ENCODE measurements around the gene PARD3B. TPM values are rescaled to one million over a fixed set of nuclear protein-coding genes. Genes with fewer than 3 reads are reported as not detected.

PARD3B gene
- total and polyA plus RNA-seq, 7 donors = 0.42 to 6.0 (median 4.8) TPM

- H3K27me3 ChIP-seq (ENCODE audit: insufficient read depth in 3 of 3, low read length in 2 of 3) = no peaks in the 10 kb centered on the region
- TF ChIP-seq, protein P1, sequence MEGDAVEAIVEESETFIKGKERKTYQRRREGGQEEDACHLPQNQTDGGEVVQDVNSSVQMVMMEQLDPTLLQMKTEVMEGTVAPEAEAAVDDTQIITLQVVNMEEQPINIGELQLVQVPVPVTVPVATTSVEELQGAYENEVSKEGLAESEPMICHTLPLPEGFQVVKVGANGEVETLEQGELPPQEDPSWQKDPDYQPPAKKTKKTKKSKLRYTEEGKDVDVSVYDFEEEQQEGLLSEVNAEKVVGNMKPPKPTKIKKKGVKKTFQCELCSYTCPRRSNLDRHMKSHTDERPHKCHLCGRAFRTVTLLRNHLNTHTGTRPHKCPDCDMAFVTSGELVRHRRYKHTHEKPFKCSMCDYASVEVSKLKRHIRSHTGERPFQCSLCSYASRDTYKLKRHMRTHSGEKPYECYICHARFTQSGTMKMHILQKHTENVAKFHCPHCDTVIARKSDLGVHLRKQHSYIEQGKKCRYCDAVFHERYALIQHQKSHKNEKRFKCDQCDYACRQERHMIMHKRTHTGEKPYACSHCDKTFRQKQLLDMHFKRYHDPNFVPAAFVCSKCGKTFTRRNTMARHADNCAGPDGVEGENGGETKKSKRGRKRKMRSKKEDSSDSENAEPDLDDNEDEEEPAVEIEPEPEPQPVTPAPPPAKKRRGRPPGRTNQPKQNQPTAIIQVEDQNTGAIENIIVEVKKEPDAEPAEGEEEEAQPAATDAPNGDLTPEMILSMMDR (IDR thresholded peaks at IDR 0.05) = no peak
- WGBS, 3 donors = 62 to 82% (median 73%) methylated on average over 2 of the region's 2 CpGs
- no peak overlapping the region for H3K4me3 ChIP-seq
- no peaks in the 10 kb centered on the region for H3K36me3 ChIP-seq (ENCODE audit: insufficient read depth in 1 of 2, low read depth in 1 of 2)
- no peaks in the 10 kb centered on the region for H3K4me1 ChIP-seq
- no peak overlapping the region for H3K27ac ChIP-seq
- no peaks in the 10 kb centered on the region for H3K9me3 ChIP-seq
- ATAC-seq (no peak), DNase-seq (no peak)
- intact Hi-C loops (cut with DNase I) = no loop called here
Measured at GRCh38 chr2:205017381-205017780, 472.1 kb downstream of the PARD3B start.

DNA sequence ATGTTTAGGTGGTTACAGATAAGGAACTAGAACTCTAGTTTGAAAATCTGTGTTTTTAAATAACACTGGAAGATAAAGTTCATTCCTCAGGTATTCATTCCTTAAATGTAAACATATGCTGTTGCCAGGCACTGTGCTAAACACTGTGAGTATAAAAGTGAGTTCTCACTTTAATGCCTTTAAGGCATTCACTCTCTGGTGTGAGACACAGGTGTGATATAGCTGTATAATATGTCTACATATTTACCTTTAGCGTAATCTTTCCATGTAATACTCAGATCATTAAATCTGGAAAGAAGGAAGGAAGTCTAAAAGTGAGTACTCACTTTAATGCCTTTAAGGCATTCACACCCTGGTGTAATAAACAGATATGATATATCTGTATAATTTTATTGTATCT lies 472.6 kb downstream of the PARD3B start:
- H3K27me3 ChIP-seq (ENCODE audit: insufficient read depth in 3 of 3, low read length in 2 of 3) = no peaks in the 10 kb centered on the region
- 97 to 98% (median 97%) methylated on average over 1 of the region's 1 CpG for WGBS, 3 donors
- no peak for ATAC-seq

DNA sequence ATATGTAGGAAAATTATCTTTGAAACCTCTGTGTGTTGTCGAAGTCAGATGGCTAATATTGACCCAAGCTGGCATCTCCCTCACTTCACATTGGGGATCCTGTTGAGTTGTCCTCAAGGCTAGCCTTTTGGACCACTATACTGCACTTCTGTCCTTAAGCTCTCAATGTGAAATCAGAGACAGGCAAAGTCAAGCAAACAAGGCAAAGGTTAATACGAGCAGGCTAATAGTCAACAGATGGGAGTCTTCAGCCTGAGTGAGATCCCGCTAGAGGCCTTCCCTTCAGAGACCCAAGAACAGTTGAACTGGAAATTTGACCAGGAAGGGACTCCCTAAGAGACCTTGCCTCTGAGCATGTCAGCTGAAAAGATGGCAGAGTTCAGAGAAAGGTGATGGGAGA lies 475.4 kb downstream of the PARD3B start:
- no peak for DNase-seq
- TF ChIP-seq, protein P1 (IDR thresholded peaks at IDR 0.05) = no peak
- no peaks in the 10 kb centered on the region for H3K9me3 ChIP-seq
- no peak overlapping the region for H3K27ac ChIP-seq
- no peaks in the 10 kb centered on the region for H3K27me3 ChIP-seq (ENCODE audit: insufficient read depth in 3 of 3, low read length in 2 of 3)
- 91 to 92% (median 92%) methylated on average over 3 of the region's 3 CpGs for WGBS, 3 donors
- no peaks in the 10 kb centered on the region for H3K36me3 ChIP-seq (ENCODE audit: insufficient read depth in 1 of 2, low read depth in 1 of 2)
- intact Hi-C loops (cut with DNase I) = no loop called here
- peaks cover 10% of the 10 kb centered on the region for H3K4me1 ChIP-seq
- ATAC-seq = no peak
- H3K4me3 ChIP-seq = no peak overlapping the region

More for the DNA sequence above, 472.6 kb downstream of the PARD3B start:
- TF ChIP-seq, protein P1 (IDR thresholded peaks at IDR 0.05) = no peak
- intact Hi-C loops (cut with DNase I) = no loop called here
- Histone ChIP-seq H3K4me1 (no peaks in the 10 kb centered on the region), H3K9me3 (no peaks in the 10 kb centered on the region), H3K4me3 (no peak overlapping the region), H3K27ac (no peak overlapping the region), H3K36me3 (ENCODE audit: insufficient read depth in 1 of 2, low read depth in 1 of 2) (no peaks in the 10 kb centered on the region)
- no peak for DNase-seq

GRCh38 chr2:205022841-205023240 lies 477.6 kb downstream of the PARD3B start:
- no peak for DNase-seq
- Histone ChIP-seq H3K4me3 (no peak overlapping the region), H3K27ac (no peak overlapping the region), H3K9me3 (no peaks in the 10 kb centered on the region), H3K27me3 (ENCODE audit: insufficient read depth in 3 of 3, low read length in 2 of 3) (no peaks in the 10 kb centered on the region), H3K4me1 (peaks cover 12% of the 10 kb centered on the region), H3K36me3 (ENCODE audit: insufficient read depth in 1 of 2, low read depth in 1 of 2) (no peaks in the 10 kb centered on the region)
- no peak for ATAC-seq
- 38 to 52% (median 41%) methylated on average over 5 of the region's 5 CpGs for WGBS, 3 donors
- TF ChIP-seq, protein P1 (IDR thresholded peaks at IDR 0.05) = no peak
- intact Hi-C loops (cut with DNase I) = no loop called here

DNA sequence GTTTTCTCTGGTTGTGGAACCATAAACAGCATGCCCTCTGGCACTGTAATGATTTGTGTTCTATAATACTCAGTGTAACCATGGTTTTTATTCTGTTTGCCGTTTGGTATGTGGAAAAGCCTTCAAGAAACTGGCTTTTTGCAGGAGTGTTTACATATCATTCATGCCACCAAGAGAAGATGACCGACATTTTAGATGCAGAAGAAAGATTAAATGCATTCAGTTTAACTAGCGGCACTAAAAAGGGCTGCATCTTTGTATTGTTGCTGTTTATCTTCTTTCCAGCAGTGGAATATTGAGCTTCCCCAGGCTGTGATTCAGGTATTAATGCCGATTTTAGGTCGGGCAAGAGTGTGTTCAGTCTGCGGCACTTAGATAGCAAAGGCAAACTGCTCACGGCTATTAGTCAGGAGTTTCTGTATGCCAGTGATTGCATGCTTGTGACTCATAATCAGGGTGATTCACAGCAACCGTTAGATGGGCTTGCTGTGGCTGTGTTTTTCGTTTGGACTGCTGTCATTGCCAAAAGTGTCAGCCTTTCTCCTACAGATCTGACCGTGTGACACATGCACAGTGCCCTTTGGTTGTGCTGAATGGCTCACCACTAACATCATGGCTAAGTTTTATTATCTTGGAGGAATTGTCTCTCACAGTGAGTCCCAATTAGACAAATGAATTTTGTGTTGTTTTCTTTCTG lies 479.7 kb downstream of the PARD3B start:
- ATAC-seq = peak; percentile 97 to 100 (median 99)
- DNase-seq = peak; percentile 58 to 61
- H3K36me3 ChIP-seq (ENCODE audit: insufficient read depth in 1 of 2, low read depth in 1 of 2) = no peaks in the 10 kb centered on the region
- peaks cover 12% of the 10 kb centered on the region for H3K4me1 ChIP-seq
- H3K27me3 ChIP-seq (ENCODE audit: insufficient read depth in 3 of 3, low read length in 2 of 3) = no peaks in the 10 kb centered on the region
- intact Hi-C loops (cut with DNase I) = no loop called here
- peak overlapping the region; percentile 72 for H3K27ac ChIP-seq
- no peaks in the 10 kb centered on the region for H3K9me3 ChIP-seq
- TF ChIP-seq, protein P1 (IDR thresholded peaks at IDR 0.05) = no peak
- peak overlapping the region; percentile 39 for H3K4me3 ChIP-seq
- WGBS, 3 donors = 30 to 41% (median 32%) methylated on average over 10 of the region's 10 CpGs
